T-helper 2 cell treated with Interferon-gamma antibody and Interleukin-4, amounts not matched to agents 5 μg/mL and 100 μg/mL, for 36 hours (primary cell): ENCODE data around the gene TMOD3.
A peak's percentile ranks its signal among the peaks of the same experiment; 100 is the strongest.

ENCODE experiments used
- DNase-seq: peaks from one replicate; pipeline ENCODE4 v3.0.0; 2021; ENCODE audit warnings: low spot score
- H3K27ac Mint-ChIP-seq: one replicate; pipeline ENCODE4 v1.8.0; 2021; ENCODE audit warnings: mild to moderate bottlenecking, mixed read lengths
- H3K27me3 Mint-ChIP-seq: one replicate; pipeline ENCODE4 v1.8.0; 2021; ENCODE audit warnings: low read depth, mixed read lengths
- H3K36me3 Mint-ChIP-seq: one replicate; pipeline ENCODE4 v1.8.0; 2021; ENCODE audit warnings: low read depth, mixed read lengths
- H3K4me1 Mint-ChIP-seq: one replicate; pipeline ENCODE4 v1.8.0; 2021; ENCODE audit warnings: low read depth, mixed read lengths
- H3K4me3 Mint-ChIP-seq: one replicate; pipeline ENCODE4 v1.8.0; 2022; ENCODE audit warnings: mild to moderate bottlenecking, moderate library complexity, mixed read lengths
- H3K9me3 Mint-ChIP-seq: one replicate; pipeline ENCODE4 v1.8.0; 2021; ENCODE audit warnings: mixed read lengths

TMOD3 gene

DNA sequence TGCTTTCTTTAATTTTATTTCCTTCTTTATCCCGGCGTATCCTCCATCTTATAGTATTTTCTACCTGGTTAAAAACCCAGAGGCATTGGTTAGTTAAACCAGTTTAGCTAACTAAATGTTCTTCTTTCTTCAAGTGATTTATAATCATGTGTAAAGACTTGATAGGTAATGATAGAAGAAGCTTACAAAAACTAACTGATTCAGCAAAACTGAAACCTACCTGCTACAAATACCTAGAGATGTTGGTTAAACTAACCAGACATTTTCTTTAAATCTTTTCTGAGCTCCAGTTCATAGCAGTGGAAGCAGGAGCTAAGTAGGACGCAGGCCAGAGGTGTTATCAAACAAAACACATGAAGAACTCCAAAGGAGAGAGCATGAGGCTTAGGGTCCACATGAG lies 97.4 kb downstream of the TMOD3 start:
- H3K36me3 Mint-ChIP-seq: peaks cover 14% of the 10 kb centered on the region
- H3K4me3 Mint-ChIP-seq: no peak overlapping the region
- H3K27me3 Mint-ChIP-seq: no peaks in the 10 kb centered on the region
- no peaks in the 10 kb centered on the region for H3K9me3 Mint-ChIP-seq
- H3K27ac Mint-ChIP-seq: no peak overlapping the region
- no peak for DNase-seq
- no peaks in the 10 kb centered on the region for H3K4me1 Mint-ChIP-seq

DNA sequence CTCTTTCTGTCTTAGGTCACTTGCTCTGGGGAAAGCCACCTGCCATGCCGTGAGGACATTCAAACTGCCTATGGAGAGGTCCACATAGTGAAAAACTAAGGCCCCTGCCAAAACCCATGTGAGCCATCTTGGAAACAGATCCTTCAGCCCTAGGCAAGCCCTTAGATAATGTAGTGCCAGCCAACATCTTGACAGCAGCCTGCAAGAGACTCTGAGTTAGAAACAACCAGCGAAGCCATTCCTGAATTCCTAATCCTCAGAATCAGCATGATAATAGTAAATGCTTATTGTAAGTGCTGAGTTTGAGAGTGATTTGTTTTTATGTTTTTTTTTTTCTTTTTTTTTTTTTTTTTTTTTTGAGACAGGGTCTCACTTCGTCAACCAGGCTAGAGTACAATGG lies 101.6 kb downstream of the TMOD3 start:
- Mint-ChIP-seq H3K4me3 (no peak overlapping the region), H3K9me3 (no peaks in the 10 kb centered on the region), H3K27ac (no peak overlapping the region), H3K4me1 (peaks cover 9% of the 10 kb centered on the region), H3K36me3 (peaks cover 15% of the 10 kb centered on the region), H3K27me3 (no peaks in the 10 kb centered on the region)
- no peak for DNase-seq

GRCh38 chr15:51931638-51932037 lies 102.2 kb downstream of the TMOD3 start:
- Mint-ChIP-seq H3K27me3 (no peaks in the 10 kb centered on the region), H3K27ac (no peak overlapping the region), H3K36me3 (peaks cover 18% of the 10 kb centered on the region), H3K9me3 (no peaks in the 10 kb centered on the region), H3K4me1 (peaks cover 12% of the 10 kb centered on the region), H3K4me3 (no peak overlapping the region)
- no peak for DNase-seq

DNA sequence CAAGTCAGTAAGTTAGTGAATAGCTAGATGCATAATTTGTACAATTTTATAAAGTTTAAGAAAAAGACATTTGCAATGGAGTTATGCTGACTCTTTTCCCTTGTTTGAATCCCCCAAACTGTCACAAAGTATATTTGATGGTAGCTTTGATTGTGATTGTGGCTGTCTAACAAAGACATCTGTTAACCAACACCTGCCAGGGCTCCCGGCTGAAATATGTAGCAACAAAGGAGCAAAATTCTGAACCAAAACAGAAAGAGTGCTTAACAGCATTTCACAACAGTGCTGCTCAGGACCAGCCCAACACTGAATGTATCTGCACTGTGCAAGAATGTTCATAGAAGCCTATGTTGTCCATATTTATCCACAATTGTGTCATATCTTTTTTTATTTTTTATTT lies 102.7 kb downstream of the TMOD3 start:
- Mint-ChIP-seq H3K9me3 (no peaks in the 10 kb centered on the region), H3K4me3 (no peak overlapping the region), H3K4me1 (peaks cover 12% of the 10 kb centered on the region), H3K27ac (no peak overlapping the region), H3K36me3 (peaks cover 19% of the 10 kb centered on the region), H3K27me3 (no peaks in the 10 kb centered on the region)
- DNase-seq: no peak

DNA sequence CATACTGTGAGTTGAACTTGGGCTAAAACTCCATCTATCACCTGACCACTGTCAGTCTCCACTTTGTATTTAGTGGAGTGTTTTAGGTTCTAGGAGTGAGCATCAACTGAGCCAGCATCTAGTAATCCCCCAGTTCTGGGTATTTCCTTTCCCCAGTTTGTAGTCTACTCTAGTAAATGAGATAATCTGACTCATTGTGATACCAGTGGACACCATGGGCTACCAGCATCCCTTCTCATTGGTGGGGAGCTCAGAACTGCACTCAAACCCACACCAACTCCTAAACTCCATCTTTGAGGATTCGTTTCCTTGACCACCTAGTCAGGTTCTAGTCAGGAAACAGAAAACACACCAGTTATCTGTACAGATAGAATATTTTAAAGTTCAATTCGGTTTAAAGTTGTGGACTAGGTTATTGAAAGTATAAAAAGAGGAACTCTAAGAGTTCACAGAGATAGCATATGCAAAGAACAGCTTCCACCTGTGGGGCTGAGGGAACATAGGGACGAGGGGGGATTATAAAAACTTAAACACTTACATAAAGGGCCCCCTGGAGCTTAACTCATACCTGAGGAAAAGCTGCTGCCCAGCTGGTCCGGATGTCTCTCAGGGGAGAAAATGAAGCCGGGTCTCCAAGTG lies 106.1 kb downstream of the TMOD3 start:
- no peaks in the 10 kb centered on the region for H3K27me3 Mint-ChIP-seq
- H3K9me3 Mint-ChIP-seq: no peaks in the 10 kb centered on the region
- no peak for DNase-seq
- H3K4me1 Mint-ChIP-seq: peaks cover 13% of the 10 kb centered on the region
- H3K4me3 Mint-ChIP-seq: no peak overlapping the region
- H3K36me3 Mint-ChIP-seq: peaks cover 30% of the 10 kb centered on the region
- peak overlapping the region; percentile 54 for H3K27ac Mint-ChIP-seq

DNA sequence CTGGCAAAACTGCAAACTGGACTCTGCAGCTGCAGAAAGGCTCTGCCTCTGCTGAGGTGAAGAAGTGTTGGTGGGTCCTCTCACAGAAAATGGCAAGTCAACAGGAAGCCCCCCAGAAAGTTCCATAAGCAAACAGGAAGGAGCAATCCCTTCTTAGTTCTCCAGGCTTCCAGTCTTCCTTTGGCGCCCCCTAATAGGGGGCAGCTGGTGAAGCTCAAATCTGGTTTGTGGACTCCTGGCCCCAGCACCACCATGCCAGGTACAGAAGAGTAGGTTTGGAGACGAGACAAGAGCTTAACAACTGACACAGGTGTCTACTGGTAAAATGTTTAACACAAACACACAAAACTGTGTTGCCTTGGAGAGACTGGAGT lies 106.6 kb downstream of the TMOD3 start:
- no peak overlapping the region for H3K4me3 Mint-ChIP-seq
- no peak for DNase-seq
- H3K36me3 Mint-ChIP-seq: peaks cover 30% of the 10 kb centered on the region
- no peaks in the 10 kb centered on the region for H3K9me3 Mint-ChIP-seq
- no peaks in the 10 kb centered on the region for H3K27me3 Mint-ChIP-seq
- peak overlapping the region; percentile 54 for H3K27ac Mint-ChIP-seq
- peaks cover 13% of the 10 kb centered on the region for H3K4me1 Mint-ChIP-seq

- Mint-ChIP-seq H3K4me1 (peaks cover 15% of the 10 kb centered on the region), H3K27me3 (no peaks in the 10 kb centered on the region), H3K9me3 (no peaks in the 10 kb centered on the region), H3K4me3 (no peak overlapping the region), H3K27ac (no peak overlapping the region), H3K36me3 (peaks cover 42% of the 10 kb centered on the region)
- DNase-seq: no peak
Measured at GRCh38 chr15:51938286-51938685, 108.8 kb downstream of the TMOD3 start.

GRCh38 chr15:51939216-51939615 lies 109.8 kb downstream of the TMOD3 start:
- H3K36me3 Mint-ChIP-seq: peaks cover 49% of the 10 kb centered on the region

DNA sequence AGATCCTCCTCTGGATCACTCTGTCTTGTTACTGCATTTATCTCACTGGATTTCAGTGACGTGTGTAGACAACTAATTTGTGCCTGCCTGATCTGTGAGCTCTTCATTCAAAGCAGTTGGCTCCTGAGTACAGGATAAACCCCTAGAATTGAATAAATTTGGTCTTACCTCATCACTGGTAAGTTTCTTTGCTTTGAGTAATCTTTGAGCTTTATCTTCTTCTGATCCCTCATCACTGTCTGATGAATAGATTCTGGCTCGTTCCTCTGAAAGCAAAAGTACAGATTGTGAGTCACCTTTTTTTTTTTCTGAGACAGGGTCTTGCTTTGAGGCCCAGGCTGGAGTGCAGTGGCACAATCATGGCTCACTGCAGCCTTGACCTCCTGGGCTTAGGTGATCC lies 117.7 kb downstream of the TMOD3 start:
- H3K27ac Mint-ChIP-seq: peak overlapping the region; percentile 68
- no peak for DNase-seq
- H3K36me3 Mint-ChIP-seq: peaks cover 70% of the 10 kb centered on the region
- no peaks in the 10 kb centered on the region for H3K27me3 Mint-ChIP-seq
- no peaks in the 10 kb centered on the region for H3K9me3 Mint-ChIP-seq
- no peak overlapping the region for H3K4me3 Mint-ChIP-seq
- peaks cover 4% of the 10 kb centered on the region for H3K4me1 Mint-ChIP-seq

More at GRCh38 chr15:51939216-51939615, 109.8 kb downstream of the TMOD3 start:
- no peak for DNase-seq
- no peak overlapping the region for H3K4me3 Mint-ChIP-seq
- no peaks in the 10 kb centered on the region for H3K27me3 Mint-ChIP-seq
- peaks cover 17% of the 10 kb centered on the region for H3K4me1 Mint-ChIP-seq
- no peaks in the 10 kb centered on the region for H3K9me3 Mint-ChIP-seq
- H3K27ac Mint-ChIP-seq: no peak overlapping the region

DNA sequence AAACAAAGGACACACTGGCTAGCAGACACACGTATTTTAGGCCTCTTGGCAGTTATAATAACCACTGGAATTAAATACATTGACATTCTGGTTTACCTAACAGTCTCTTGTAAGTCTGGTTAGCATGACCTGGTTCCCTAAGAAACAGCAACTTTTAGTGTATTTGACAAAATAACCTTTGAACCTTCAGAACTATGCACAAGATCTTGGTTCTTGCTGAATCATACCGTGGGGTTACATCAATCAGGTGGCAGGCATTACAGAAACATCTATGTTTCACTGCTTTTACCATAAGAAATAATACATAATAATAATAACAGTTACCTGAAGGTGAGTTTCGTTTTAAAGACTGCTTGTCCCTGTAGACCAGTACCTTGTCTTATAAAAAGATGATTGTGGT lies 123.4 kb downstream of the TMOD3 start:
- H3K36me3 Mint-ChIP-seq: peaks cover 62% of the 10 kb centered on the region
- H3K4me1 Mint-ChIP-seq: no peaks in the 10 kb centered on the region
- no peaks in the 10 kb centered on the region for H3K27me3 Mint-ChIP-seq
- no peak for DNase-seq
- no peak overlapping the region for H3K4me3 Mint-ChIP-seq
- no peaks in the 10 kb centered on the region for H3K9me3 Mint-ChIP-seq
- no peak overlapping the region for H3K27ac Mint-ChIP-seq

DNA sequence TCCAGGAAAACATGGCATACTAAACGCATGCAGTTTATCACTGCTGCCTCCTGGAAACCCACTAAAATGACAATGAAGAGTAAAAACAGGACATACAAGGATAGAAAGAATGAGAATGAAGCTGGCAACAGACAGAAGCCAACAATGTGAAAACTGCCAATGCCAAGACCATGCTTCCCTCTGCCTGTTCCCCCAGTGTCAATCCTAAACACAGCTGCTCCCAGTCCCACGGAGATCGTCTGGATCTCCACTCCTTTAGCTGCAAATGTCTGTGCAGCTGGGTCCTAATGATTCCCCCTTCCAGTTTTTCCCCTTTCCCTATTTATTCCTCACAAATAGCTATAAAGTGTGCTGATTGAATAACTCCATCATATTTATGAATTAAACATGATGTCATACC lies 126.1 kb downstream of the TMOD3 start:
- no peak for DNase-seq
- Mint-ChIP-seq H3K27me3 (no peaks in the 10 kb centered on the region), H3K36me3 (peaks cover 61% of the 10 kb centered on the region), H3K9me3 (no peaks in the 10 kb centered on the region), H3K27ac (no peak overlapping the region), H3K4me3 (no peak overlapping the region), H3K4me1 (peaks cover 5% of the 10 kb centered on the region)
